G401.6 (cell line): ENCODE results near the gene BPIFB3.
"Not testable (repeated sequence)": the region's sequence is repeated elsewhere in the genome, so short reads cannot be mapped to it uniquely, and the experiment has no call there.

Source experiments
- FAIRE-seq: peaks from 2 replicates; lab custom pipeline; 2012; peaks lifted over from hg19 to GRCh38; lab: Jason Lieb, UNC

BPIFB3 gene

DNA sequence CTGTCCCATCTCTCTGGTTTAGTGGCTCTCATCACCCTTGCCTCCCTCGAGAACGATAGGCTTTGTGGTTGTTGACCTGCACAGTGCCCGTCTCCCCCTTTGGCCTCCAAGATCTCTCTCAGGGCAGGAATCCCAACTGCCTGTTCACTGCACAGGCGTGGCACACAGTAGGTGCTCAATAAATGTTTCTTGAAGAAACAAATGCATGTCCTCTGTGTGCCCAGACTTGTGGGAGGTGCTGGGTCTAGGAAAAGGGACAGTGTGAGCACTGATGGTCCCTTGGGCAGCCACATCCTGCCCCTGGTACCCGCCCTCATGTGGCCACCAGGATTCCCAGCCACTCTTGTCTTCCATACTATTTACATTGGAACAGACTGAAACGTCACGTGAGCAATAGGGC is 24.8 kb upstream of the BPIFB3 start:
- FAIRE-seq = no peak

DNA sequence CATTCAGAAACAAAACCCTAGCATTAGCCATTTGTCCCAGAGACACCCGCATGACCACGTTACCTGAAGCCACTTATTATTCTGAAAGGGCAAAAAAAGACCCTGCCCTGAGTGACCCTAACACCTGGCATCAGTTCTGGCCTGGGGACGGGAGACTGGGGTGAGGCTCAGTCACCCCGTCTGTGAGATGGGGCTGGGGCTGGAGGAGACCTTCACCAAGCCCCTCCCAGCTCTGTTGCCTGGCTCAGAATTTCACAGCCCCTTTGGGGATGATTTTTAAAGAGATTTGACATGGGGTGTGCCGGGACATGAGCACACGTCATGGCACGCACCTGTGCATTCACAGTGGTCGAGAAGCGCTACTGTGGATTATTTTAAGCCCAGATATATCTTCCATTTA is 23.6 kb upstream of the BPIFB3 start:
- FAIRE-seq = no peak

- no peak for FAIRE-seq
Observed at GRCh38 chr20:33030569-33030968, 23.1 kb upstream of the BPIFB3 start.

DNA sequence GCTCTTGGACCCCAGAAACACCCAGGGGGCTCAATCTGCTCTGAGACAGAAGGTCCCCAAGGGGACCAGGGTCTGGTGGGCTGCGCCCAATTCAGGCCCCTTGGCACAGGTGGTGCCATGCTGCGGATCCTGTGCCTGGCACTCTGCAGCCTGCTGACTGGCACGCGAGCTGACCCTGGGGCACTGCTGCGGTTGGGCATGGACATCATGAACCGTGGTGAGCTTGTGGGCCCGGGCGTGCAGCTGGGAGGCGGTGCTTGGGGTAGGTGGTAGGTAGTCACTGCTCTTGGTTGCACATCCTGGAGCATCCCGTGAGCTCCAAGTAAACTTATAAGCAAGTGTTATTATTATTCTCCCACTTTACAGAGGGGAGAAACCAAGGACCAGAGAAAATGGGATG is 22.2 kb upstream of the BPIFB3 start, which contains the start of gene BPIFB6:
Gene BPIFB6, plus strand, starts transcription at position 118 of the 400 bp plus-strand sequence. Its CDS starts 0 bp downstream, at position 118.
- FAIRE-seq = no peak

DNA sequence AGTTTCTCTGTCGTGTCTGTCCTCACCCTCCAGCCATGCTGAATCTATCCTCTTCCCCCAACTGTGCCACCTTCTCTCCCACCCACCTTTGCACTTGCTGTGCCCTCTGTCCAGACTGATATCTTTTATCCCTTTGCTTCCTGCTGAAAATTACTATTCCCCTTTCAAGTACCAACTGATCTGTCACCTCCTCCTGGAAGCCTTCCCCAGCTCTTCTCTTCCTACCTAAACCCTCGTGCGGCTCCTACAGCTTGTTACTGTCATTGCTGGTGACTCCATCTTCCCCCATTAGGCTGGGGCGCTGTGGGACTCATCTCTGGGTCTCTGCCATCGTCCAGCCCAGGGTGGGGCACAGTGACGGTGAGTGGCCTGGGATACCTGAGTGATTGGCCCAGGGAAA is 21.1 kb upstream of the BPIFB3 start:
- no peak for FAIRE-seq

GRCh38 chr20:33033381-33033780 is 20.3 kb upstream of the BPIFB3 start:
- FAIRE-seq = no peak

GRCh38 chr20:33034115-33034514 is 19.6 kb upstream of the BPIFB3 start:
- no peak for FAIRE-seq

- no peak for FAIRE-seq
Observed at GRCh38 chr20:33034901-33035492, 18.7 kb upstream of the BPIFB3 start.

DNA sequence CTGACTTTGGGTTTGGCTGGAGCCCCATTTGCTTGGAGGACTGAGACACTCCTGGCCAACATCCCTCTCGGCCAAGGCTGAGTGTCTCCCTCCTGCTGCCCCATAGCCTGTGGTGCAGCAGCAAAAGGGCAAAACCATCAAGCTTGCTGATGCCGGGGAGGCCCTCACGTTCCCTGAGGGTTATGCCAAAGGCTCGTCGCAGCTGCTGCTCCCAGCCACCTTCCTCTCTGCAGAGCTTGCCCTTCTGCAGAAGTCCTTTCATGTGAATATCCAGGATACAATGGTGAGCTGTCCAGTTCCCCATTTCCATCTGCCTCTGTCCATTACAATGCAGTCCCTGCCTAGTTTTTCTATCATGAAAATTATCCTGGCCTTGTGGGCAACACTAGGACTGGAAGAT is 16.2 kb upstream of the BPIFB3 start:
- FAIRE-seq = no peak

GRCh38 chr20:33038243-33038642 is 15.5 kb upstream of the BPIFB3 start:
- no peak for FAIRE-seq

- no peak for FAIRE-seq
Observed at GRCh38 chr20:33042430-33042829, 11.3 kb upstream of the BPIFB3 start.

GRCh38 chr20:33042983-33043730 is 10.5 kb upstream of the BPIFB3 start:
- FAIRE-seq = no peak

DNA sequence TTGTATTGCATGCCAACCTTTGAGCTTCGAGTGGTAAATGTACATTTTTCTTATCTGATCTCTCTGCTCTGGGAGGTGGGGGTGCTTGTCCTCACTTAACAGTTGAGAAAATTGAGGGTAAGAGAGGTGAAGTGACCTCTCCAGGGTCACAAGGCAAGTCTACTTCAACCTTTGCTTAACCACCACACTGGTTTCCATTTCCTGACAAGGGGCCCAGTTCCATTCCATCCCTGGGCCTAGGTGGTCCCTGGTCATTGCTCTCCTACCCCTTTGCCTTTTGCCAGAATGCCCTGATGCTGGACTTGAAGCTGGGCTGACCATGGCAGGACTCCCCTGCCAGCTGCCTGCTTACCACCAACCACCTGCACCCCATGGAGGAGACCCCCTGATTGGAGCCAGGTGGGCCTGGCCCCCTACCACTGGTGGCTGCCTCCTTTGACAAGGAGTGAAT is 9.9 kb upstream of the BPIFB3 start:
- FAIRE-seq = no peak

DNA sequence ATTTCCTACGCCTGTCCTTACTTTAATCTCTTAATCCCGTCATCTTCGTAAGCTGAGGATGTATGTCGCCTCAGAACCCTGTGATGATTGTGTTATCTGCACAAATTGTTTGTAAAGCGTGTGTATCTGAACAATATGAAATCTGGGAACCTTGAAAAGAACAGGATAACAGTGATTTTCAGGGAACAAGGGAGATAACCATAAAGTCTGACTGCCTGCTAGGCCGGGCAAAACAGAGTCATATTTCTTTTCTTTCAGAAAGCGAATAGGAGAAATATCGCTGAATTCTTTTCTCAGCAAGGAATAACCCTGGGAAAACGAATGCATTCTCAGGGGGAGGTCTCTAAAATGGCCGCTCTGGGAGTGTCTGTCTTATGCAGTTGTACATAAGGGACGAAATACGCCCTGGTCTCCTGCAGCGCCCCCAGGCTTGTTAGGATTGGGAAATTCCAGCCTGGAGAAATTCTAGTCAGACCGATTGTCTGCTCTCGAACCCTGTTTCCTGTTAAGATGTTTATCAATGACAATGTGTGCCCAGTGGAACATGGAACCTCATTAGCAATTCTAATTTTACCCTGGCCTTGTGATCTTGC is 8.5 kb upstream of the BPIFB3 start:
- FAIRE-seq = not testable (repeated sequence)

- no peak for FAIRE-seq
Observed at GRCh38 chr20:33046412-33046811, 7.3 kb upstream of the BPIFB3 start.

- FAIRE-seq = no peak
Observed at GRCh38 chr20:33051333-33051732, 2.4 kb upstream of the BPIFB3 start.

DNA sequence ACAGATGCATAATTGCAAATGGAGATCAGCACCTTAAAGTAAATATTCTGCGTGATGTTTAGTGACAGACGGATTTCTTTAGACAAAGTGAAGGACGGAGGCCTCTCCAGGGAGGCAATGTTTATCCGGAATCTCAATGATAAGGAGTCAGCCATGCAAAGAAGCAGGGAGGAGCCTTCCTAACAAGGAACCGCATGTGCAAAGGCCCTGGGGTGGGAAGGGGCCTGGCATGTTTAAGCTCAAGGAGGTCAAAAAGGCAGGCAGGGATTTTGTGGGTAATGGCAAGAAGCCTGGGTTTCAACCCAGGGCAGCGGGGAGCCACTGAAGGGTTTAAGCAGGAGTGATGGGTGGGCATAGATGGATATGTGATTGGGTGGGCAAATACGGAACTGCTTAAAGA is 678 bp downstream of the BPIFB3 start:
- no peak for FAIRE-seq

DNA sequence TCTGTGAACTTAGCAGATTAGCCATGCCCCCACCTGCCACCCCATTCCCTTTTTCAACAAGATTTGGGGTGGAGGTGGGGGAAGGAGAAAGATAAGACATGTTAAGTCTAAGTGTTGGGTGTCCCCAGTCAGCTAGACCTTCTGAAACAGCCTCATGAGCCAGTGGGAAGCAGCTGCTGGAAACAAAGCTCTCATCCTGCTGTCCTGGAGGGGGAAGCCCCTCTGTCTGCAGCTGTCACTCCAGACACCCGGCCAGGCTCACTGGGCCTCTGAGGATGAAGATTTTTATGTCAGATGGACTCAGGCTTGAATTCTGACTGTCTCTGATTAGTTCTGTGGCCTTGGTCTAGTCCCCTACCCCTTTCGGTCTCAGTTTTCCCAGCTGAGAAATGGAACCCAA is 1.1 kb downstream of the BPIFB3 start:
- FAIRE-seq = no peak

GRCh38 chr20:33059136-33059535 is 5.4 kb downstream of the BPIFB3 start:
- no peak for FAIRE-seq

GRCh38 chr20:33059741-33060390 is 6.2 kb downstream of the BPIFB3 start:
- no peak for FAIRE-seq

- FAIRE-seq = no peak
Observed at GRCh38 chr20:33061658-33062028, 7.9 kb downstream of the BPIFB3 start.

GRCh38 chr20:33062105-33062824 is 8.6 kb downstream of the BPIFB3 start:
- FAIRE-seq = no peak

GRCh38 chr20:33062825-33063149 is 9.1 kb downstream of the BPIFB3 start:
- FAIRE-seq = no peak
